Epithelial cell of proximal tubule (primary cell): Measurements from ENCODE around the gene ABCC9. TPM values are rescaled to one million over a fixed set of nuclear protein-coding genes. Genes with fewer than 3 reads are reported as not detected.

Experiments used
- DNase-seq: peaks from one replicate; pipeline ENCODE4 v3.0.0-alpha.2; 2011; ENCODE audit warnings: low read depth
- H3K4me3 ChIP-seq: 2 replicates; pipeline ENCODE4 v1.5.1; 2011; ENCODE audit warnings: low read depth, mild to moderate bottlenecking, low read length
- CTCF ChIP-seq: conservative IDR thresholded peaks from 2 replicates; pipeline ENCODE4 v1.5.1; 2012; ENCODE audit warnings: low read depth, mild to moderate bottlenecking, low read length
- total RNA-seq: library from RNA; depleted of rRNA; stranded (reverse); fragments of >200 nt; gene quantifications from 2 replicates; pipeline ENCODE4 v1.2.3, GENCODE V29; 2015

ABCC9 gene
- total RNA-seq = under 0.01 and 0.23 TPM in 2 replicates

GRCh38 chr12:21940549-21941505, at the start of gene ABCC9:
ABCC9 (minus strand) TSS chr12:21941426; CDS start chr12:21936674, 4,752 bp downstream.
- TF ChIP-seq CTCF = no peak
- peak within 1 kb of the TSS; percentile 43 for H3K4me3 ChIP-seq
- DNase-seq = no peak

GRCh38 chr12:21989819-21990412, 48.7 kb upstream of the ABCC9 start:
- H3K4me3 ChIP-seq = no peak overlapping the region
- DNase-seq = no peak
- peak; percentile 67 for TF ChIP-seq CTCF

- TF ChIP-seq CTCF = no peak
- DNase-seq = no peak
- no peak overlapping the region for H3K4me3 ChIP-seq
These were observed 47.4 kb upstream of the ABCC9 start for GRCh38 chr12:21988619-21989018.

GRCh38 chr12:21987755-21988154, 46.5 kb upstream of the ABCC9 start:
- no peak for DNase-seq
- no peak overlapping the region for H3K4me3 ChIP-seq
- no peak for TF ChIP-seq CTCF

GRCh38 chr12:21985155-21985554, 43.9 kb upstream of the ABCC9 start:
- H3K4me3 ChIP-seq = no peak overlapping the region
- DNase-seq = no peak
- no peak for TF ChIP-seq CTCF

GRCh38 chr12:21984375-21984774, 43.1 kb upstream of the ABCC9 start:
- H3K4me3 ChIP-seq = no peak overlapping the region
- DNase-seq = no peak
- no peak for TF ChIP-seq CTCF
